Endothelial cell of umbilical vein (primary cell): ENCODE measurements around the gene NCKAP5. TPM values are rescaled to one million over a fixed set of nuclear protein-coding genes. Genes with fewer than 3 reads are reported as not detected.

ENCODE experiments used
- BruUV-seq: library from RNA; stranded (reverse); fragments of 400-500 nt; replicated peaks from 2 replicates; lab custom pipeline; 2021; lab: Mats Ljungman, UMichigan
- CTCF ChIA-PET: fragments of 300-600, 350-600 bp; sonication (Branson Sonifier 250); formaldehyde crosslinking; loops from one replicate; lab custom pipeline; 2021; ENCODE audit warnings: antibody characterized with exemption, inconsistent platforms; lab: Charles Lee
- POLR2A ChIA-PET: fragments of 300-600, 350-600 bp; sonication (Branson Sonifier 250); formaldehyde crosslinking; loops from one replicate; lab custom pipeline; 2021; ENCODE audit warnings: antibody characterized with exemption, inconsistent platforms; lab: Charles Lee
- DNase-seq: peaks from one replicate; pipeline ENCODE4 v3.0.0-alpha.2; 2011; ENCODE audit warnings: low read depth, low spot score
- FAIRE-seq: peaks from 2 replicates; lab custom pipeline; 2011; peaks lifted over from hg19 to GRCh38; lab: Jason Lieb, UNC
- H2AFZ ChIP-seq: 2 replicates; pipeline ENCODE4 v1.6.0; 2012; ENCODE audit warnings: low read depth, low read length, control low read depth, inconsistent platforms
- H3K27ac ChIP-seq: 2 replicates; pipeline ENCODE4 v1.5.1; 2011; ENCODE audit warnings: low read depth, mild to moderate bottlenecking, control low read depth, low read length, moderate library complexity; ENCODE audit not compliant: insufficient read depth
- H3K27me3 ChIP-seq, 2 experiments: 2 replicates each; pipeline versions ENCODE4 v1.6.0 to v1.6.1; 2011; ENCODE audit warnings: low read length in 2 of 2, mixed read lengths in 1 of 2; ENCODE audit not compliant: control insufficient read depth in 2 of 2, insufficient read depth in 2 of 2
- H3K36me3 ChIP-seq, 2 experiments: 2 replicates in 1 of 2; 3 replicates in 1 of 2; pipeline ENCODE4 v1.5.1; 2011; ENCODE audit warnings: low read length in 2 of 2, mild to moderate bottlenecking in 1 of 2, moderate library complexity in 1 of 2; ENCODE audit not compliant: control insufficient read depth in 2 of 2, insufficient read depth in 2 of 2; ENCODE audit errors: extremely low read depth in 1 of 2
- H3K4me1 ChIP-seq: 3 replicates; pipeline ENCODE4 v1.5.1; 2011; ENCODE audit warnings: mild to moderate bottlenecking, low read length; ENCODE audit not compliant: control insufficient read depth, insufficient read depth; ENCODE audit errors: extremely low read depth
- H3K4me2 ChIP-seq: 2 replicates; pipeline ENCODE4 v1.6.1; 2011; ENCODE audit warnings: low read length, control low read depth, mixed read lengths; ENCODE audit not compliant: insufficient read depth
- H3K4me3 ChIP-seq, 3 experiments: fragments of 200-600 bp in 1 of 3; sonication (generic), shearing (Covaris generic) in 1 of 3; replicated peaks in 1 of 3; 2 replicates each; pipeline ENCODE4 v1.5.1; 2011 to 2016; ENCODE audit warnings: control low read depth in 3 of 3, low read length in 3 of 3, mild to moderate bottlenecking in 2 of 3, inconsistent platforms in 1 of 3, low read depth in 1 of 3, moderate library complexity in 1 of 3; ENCODE audit not compliant: insufficient read depth in 1 of 3
- H3K79me2 ChIP-seq: 2 replicates; pipeline ENCODE4 v1.6.0; 2012; ENCODE audit warnings: low read length, inconsistent platforms; ENCODE audit not compliant: control insufficient read depth, insufficient read depth
- H3K9ac ChIP-seq: replicated peaks from 2 replicates; pipeline ENCODE3; 2011; ENCODE audit warnings: low read length, control low read depth; ENCODE audit not compliant: insufficient read depth; ENCODE audit errors: extremely low read depth
- H3K9me1 ChIP-seq: replicated peaks from 3 replicates; pipeline ENCODE4 v1.6.0; 2011; ENCODE audit warnings: mild to moderate bottlenecking, low read length; ENCODE audit not compliant: control insufficient read depth, insufficient read depth; ENCODE audit errors: extremely low read depth
- H3K9me3 ChIP-seq: replicated peaks from 2 replicates; pipeline ENCODE4 v1.5.1; 2012; ENCODE audit warnings: low read length, inconsistent platforms; ENCODE audit not compliant: control insufficient read depth, insufficient read depth
- H4K20me1 ChIP-seq: replicated peaks from 2 replicates; pipeline ENCODE3; 2011; ENCODE audit warnings: mild to moderate bottlenecking, low read length; ENCODE audit not compliant: control insufficient read depth, insufficient read depth; ENCODE audit errors: extremely low read depth
- FOS ChIP-seq: IDR thresholded peaks from 2 replicates; pipeline ENCODE4 v1.6.1; 2011; ENCODE audit warnings: mild to moderate bottlenecking, low read length, moderate library complexity, borderline replicate concordance; ENCODE audit not compliant: insufficient read depth
- GATA2 ChIP-seq: IDR thresholded peaks from 2 replicates; pipeline ENCODE4 v1.7.0; 2011; ENCODE audit warnings: low read depth, mild to moderate bottlenecking, moderate library complexity, mixed read lengths, low read length; ENCODE audit not compliant: insufficient read length, insufficient read depth
- POLR2A ChIP-seq: IDR thresholded peaks from 2 replicates; pipeline ENCODE4 v1.6.1; 2012; ENCODE audit warnings: low read depth, mild to moderate bottlenecking, control low read depth, low read length
- POLR2AphosphoS5 ChIP-seq: IDR thresholded peaks from 2 replicates; pipeline ENCODE4 v1.6.1; 2012; ENCODE audit warnings: low read depth, mild to moderate bottlenecking, control low read depth, low read length, moderate library complexity; ENCODE audit not compliant: insufficient read depth
- dilution Hi-C: fragments of 300-500 bp; cut with MboI; formaldehyde crosslinking; loops from one replicate; pipeline ENCODE4 v1.15.0; 2019; ENCODE audit warnings: low sequenced_read_pairs; ENCODE audit not compliant: extremely low pct_ligation_motif_present
- intact Hi-C: fragments of 100-400 bp; cut with micrococcal nuclease; formaldehyde crosslinking; loops from one replicate; pipeline ENCODE4 v1.10.0; 2022
- polyA plus RNA-seq, 4 experiments: library from polyadenylated mRNA; depleted of rRNA in 3 of 4; stranded (reverse) in 3 of 4; unstranded in 1 of 4; fragments of >200 nt; gene quantifications; 2 replicates each; pipeline versions ENCODE4 v1.2.1 to v1.2.3, GENCODE V29; 2011 to 2012; ENCODE audit warnings: missing spikeins in 1 of 4
- total RNA-seq: library from RNA; stranded (reverse); gene quantifications from 2 replicates; pipeline ENCODE4 v1.2.3, GENCODE V29; 2021

NCKAP5 gene
- total and polyA plus RNA-seq, 2 donors (not counting 3 experiments of a cell fraction or from before 2014, with no cell fraction given), result 0.47 to 3.3 TPM

DNA sequence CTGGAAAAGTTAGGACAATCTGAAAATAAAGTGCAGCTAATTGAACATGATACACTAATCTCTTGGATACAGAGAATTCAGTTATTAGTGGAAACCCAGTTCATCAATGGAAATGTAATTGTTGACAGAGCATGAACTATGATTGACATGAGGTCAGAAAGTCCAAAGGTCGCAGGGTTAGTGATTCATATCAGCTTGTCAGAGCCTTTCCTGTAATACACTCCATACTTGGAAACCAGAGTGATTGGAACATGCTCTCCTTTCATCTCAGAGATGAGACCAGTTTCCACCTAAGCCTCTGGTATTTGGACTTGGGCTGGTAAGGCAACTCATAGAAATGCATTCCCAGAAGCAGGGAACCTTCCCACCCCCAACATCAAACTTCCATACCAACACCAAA is 8.5 kb upstream of the NCKAP5 start:
- Histone ChIP-seq H3K4me2 (no peak overlapping the region), H3K27me3 (no peaks in the 10 kb centered on the region), H3K79me2 (no peaks in the 10 kb centered on the region), H3K27ac (no peak overlapping the region), H3K9me1 (no peaks in the 10 kb centered on the region), H2AFZ (no peak overlapping the region), H3K36me3 (no peaks in the 10 kb centered on the region), H4K20me1 (no peaks in the 10 kb centered on the region), H3K4me1 (peaks cover 36% of the 10 kb centered on the region), H3K9me3 (no peaks in the 10 kb centered on the region), H3K4me3 (no peak overlapping the region), H3K9ac (no peak overlapping the region)
- dilution Hi-C loops (no loop called here), intact Hi-C loops (no loop called here)
- FAIRE-seq (no peak), DNase-seq (no peak)
- no TSS peak for BruUV-seq
- ChIA-PET POLR2A (no interaction called here), CTCF (interaction anchor here (1.5 kb wide), 1 partner anchor 33 kb away, joined by 3 read pairs; no protein-coding TSS in a partner anchor)
- peak; percentile 28 for TF ChIP-seq GATA2
- no peak for TF ChIP-seq POLR2AphosphoS5

DNA sequence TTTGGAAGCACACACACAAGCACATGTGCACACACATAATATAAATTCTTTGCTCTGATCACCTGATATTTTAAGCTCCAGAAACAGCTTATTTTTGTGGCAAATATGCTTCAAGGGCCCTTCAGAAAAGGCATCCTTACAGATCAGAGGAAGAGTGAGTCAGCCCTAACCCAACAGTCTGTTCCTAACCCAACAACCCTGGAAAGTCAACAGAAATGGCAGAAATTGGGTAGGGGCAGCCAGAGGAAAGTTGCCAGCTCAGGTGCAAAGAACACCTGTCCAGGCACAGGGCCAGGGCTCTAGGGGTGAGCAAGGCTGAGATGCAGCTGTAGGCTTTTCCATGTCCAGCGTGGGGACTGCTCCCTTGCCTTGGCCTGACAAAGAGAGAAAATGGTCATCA is 6.4 kb upstream of the NCKAP5 start:
- ChIA-PET CTCF (interaction anchor here (0.7 to 2.5 kb wide), 4 partner anchors 13 to 269 kb away, joined by 3 to 15 read pairs (median 3); no protein-coding TSS in a partner anchor), POLR2A (no interaction called here)
- Histone ChIP-seq H3K4me3 (no peak overlapping the region), H3K9ac (no peak overlapping the region), H4K20me1 (no peaks in the 10 kb centered on the region), H3K9me3 (no peaks in the 10 kb centered on the region), H3K4me2 (no peak overlapping the region), H3K9me1 (no peaks in the 10 kb centered on the region), H3K79me2 (no peaks in the 10 kb centered on the region), H3K27ac (no peak overlapping the region), H3K36me3 (no peaks in the 10 kb centered on the region), H3K27me3 (no peaks in the 10 kb centered on the region), H2AFZ (no peak overlapping the region), H3K4me1 (peaks cover 15% of the 10 kb centered on the region)
- peak; percentile 28 for DNase-seq
- dilution Hi-C loops, result no loop called here
- BruUV-seq, result no TSS peak
- intact Hi-C loops, result no loop called here
- TF ChIP-seq FOS (peak; percentile 55), GATA2 (no peak), POLR2A (no peak)
- FAIRE-seq, result no peak
